Keratinocyte (primary cell): ENCODE measurements around the gene CCN5. TPM values are rescaled to one million over a fixed set of nuclear protein-coding genes. Genes with fewer than 3 reads are reported as not detected.
"Not testable (repeated sequence)": the region's sequence is repeated elsewhere in the genome, so short reads cannot be mapped to it uniquely, and the experiment has no call there.

Experiments
- DNase-seq: peaks from one replicate; pipeline ENCODE4 v3.0.0-alpha.2; 2011; ENCODE audit warnings: low read depth, missing footprints, low spot score
- FAIRE-seq: peaks from 2 replicates; lab custom pipeline; 2011; peaks lifted over from hg19 to GRCh38; lab: Jason Lieb, UNC
- H2AFZ ChIP-seq: 2 replicates; pipeline ENCODE4 v1.6.0; 2012; ENCODE audit warnings: low read length, control low read depth, inconsistent platforms; ENCODE audit not compliant: control insufficient read depth
- H3K27ac ChIP-seq: 2 replicates; pipeline ENCODE4 v1.5.1; 2011; ENCODE audit warnings: low read length; ENCODE audit not compliant: control insufficient read depth, insufficient read depth
- H3K27me3 ChIP-seq: 3 replicates; pipeline ENCODE4 v1.6.0; 2011; ENCODE audit warnings: low read length; ENCODE audit not compliant: control insufficient read depth, insufficient read depth; ENCODE audit errors: extremely low read depth
- H3K36me3 ChIP-seq, 2 experiments: 2 replicates in 1 of 2; 3 replicates in 1 of 2; pipeline ENCODE4 v1.5.1; 2011; ENCODE audit warnings: low read length in 2 of 2, mild to moderate bottlenecking in 1 of 2; ENCODE audit not compliant: control insufficient read depth in 2 of 2, insufficient read depth in 2 of 2; ENCODE audit errors: extremely low read depth in 1 of 2
- H3K4me1 ChIP-seq: 3 replicates; pipeline ENCODE4 v1.5.1; 2011; ENCODE audit warnings: low read length; ENCODE audit not compliant: control insufficient read depth, insufficient read depth; ENCODE audit errors: extremely low read depth
- H3K4me2 ChIP-seq: 3 replicates; pipeline ENCODE4 v1.6.0; 2011; ENCODE audit warnings: low read depth, low read length; ENCODE audit not compliant: control insufficient read depth, insufficient read depth; ENCODE audit errors: extremely low read depth
- H3K4me3 ChIP-seq, 3 experiments: fragments of 200-600 bp in 1 of 3; sonication (generic) in 1 of 3; 2 replicates in 2 of 3; 3 replicates in 1 of 3; pipeline ENCODE4 v1.5.1; 2011 to 2016; ENCODE audit warnings: low read length in 3 of 3, mild to moderate bottlenecking in 3 of 3, control low read depth in 2 of 3, inconsistent platforms in 1 of 3, low read depth in 1 of 3, mixed read lengths in 1 of 3, mixed run types in 1 of 3, moderate library complexity in 1 of 3; ENCODE audit not compliant: control insufficient read depth in 2 of 3, insufficient read depth in 2 of 3; ENCODE audit errors: extremely low read depth in 1 of 3
- H3K79me2 ChIP-seq: 2 replicates; pipeline ENCODE4 v1.6.0; 2012; ENCODE audit warnings: low read length; ENCODE audit not compliant: control insufficient read depth, insufficient read depth
- H3K9ac ChIP-seq: 3 replicates; pipeline ENCODE4 v1.6.0; 2011; ENCODE audit warnings: low read length; ENCODE audit not compliant: control insufficient read depth, insufficient read depth; ENCODE audit errors: extremely low read depth
- H3K9me1 ChIP-seq: 3 replicates; pipeline ENCODE4 v1.6.0; 2011; ENCODE audit warnings: low read length; ENCODE audit not compliant: control insufficient read depth, insufficient read depth; ENCODE audit errors: extremely low read depth
- H3K9me3 ChIP-seq: 2 replicates; pipeline ENCODE4 v1.5.1; 2012; ENCODE audit warnings: low read depth, low read length; ENCODE audit not compliant: control insufficient read depth
- H4K20me1 ChIP-seq: 3 replicates; pipeline ENCODE4 v1.6.0; 2011; ENCODE audit warnings: low read length; ENCODE audit not compliant: control insufficient read depth, insufficient read depth; ENCODE audit errors: extremely low read depth
- EZH2 ChIP-seq: IDR thresholded peaks from one replicate; pipeline ENCODE4 v1.6.1; 2012; ENCODE audit warnings: inconsistent platforms, mild to moderate bottlenecking, low read length, moderate library complexity
- dilution Hi-C: fragments of 300-500 bp; cut with MboI; formaldehyde crosslinking; loops from one replicate; pipeline ENCODE4 v1.7.0; 2020; ENCODE audit warnings: low sequenced_read_pairs; ENCODE audit not compliant: extremely low pct_ligation_motif_present
- polyA plus RNA-seq, 5 experiments: library from polyadenylated mRNA; depleted of rRNA in 3 of 5; stranded (reverse) in 3 of 5; stranded (forward) in 1 of 5; unstranded in 1 of 5; fragments of >200 nt; gene quantifications; 1 replicate in 1 of 5; 2 replicates in 3 of 5; 3 replicates in 1 of 5; pipeline versions ENCODE4 v1.2.1 to v1.2.3, GENCODE V29; 2011 to 2012; ENCODE audit warnings: missing spikeins in 2 of 5, low read depth in 1 of 5, low replicate concordance in 1 of 5
- TF ChIP-seq, protein P1 (sequence below), 3 experiments: IDR thresholded peaks in 1 of 3; conservative IDR thresholded peaks in 1 of 3; optimal IDR thresholded peaks in 1 of 3; 2 replicates in 2 of 3; 3 replicates in 1 of 3; pipeline versions ENCODE3 to v1.5.1; 2011; ENCODE audit warnings: low read length in 3 of 3, mild to moderate bottlenecking in 3 of 3, moderate library complexity in 2 of 3, control low read depth in 1 of 3, inconsistent platforms in 1 of 3; ENCODE audit not compliant: insufficient read depth in 2 of 3; ENCODE audit errors: extremely low read depth in 1 of 3

CCN5 gene
- polyA plus RNA-seq, 1 donor (not counting 4 experiments of a cell fraction or from before 2014, with no cell fraction given), result not detected

DNA sequence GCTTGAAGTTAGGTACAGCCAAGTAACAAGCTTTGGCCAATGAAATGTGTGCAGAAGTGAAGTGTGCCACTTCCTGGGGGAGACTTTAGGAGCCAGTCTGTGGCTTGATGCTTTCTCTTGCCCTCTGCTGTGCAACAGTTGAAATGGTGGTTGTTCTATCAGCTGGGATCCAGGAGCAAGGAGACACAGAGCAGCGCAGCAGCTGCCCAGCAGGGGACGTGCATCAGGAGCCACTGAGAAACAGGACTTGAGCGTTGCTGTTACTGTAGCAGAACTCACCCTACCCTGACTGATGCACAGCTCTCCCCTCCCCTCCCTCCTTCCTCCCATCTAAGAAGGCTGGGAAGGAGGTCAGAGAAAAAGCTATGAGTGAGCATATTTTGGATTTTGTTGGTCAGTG is 18.9 kb upstream of the CCN5 start:
- DNase-seq, result no peak
- Histone ChIP-seq H3K36me3 (no peaks in the 10 kb centered on the region), H4K20me1 (no peaks in the 10 kb centered on the region), H3K4me1 (peaks cover 10% of the 10 kb centered on the region), H3K9me3 (no peaks in the 10 kb centered on the region), H3K27me3 (peaks cover 6% of the 10 kb centered on the region), H3K79me2 (no peaks in the 10 kb centered on the region), H3K4me3 (no peak overlapping the region), H3K9ac (no peak overlapping the region), H3K9me1 (no peaks in the 10 kb centered on the region), H2AFZ (no peak overlapping the region), H3K27ac (no peak overlapping the region), H3K4me2 (no peak overlapping the region)
- dilution Hi-C loops, result no loop called here
- TF ChIP-seq, protein P1, sequence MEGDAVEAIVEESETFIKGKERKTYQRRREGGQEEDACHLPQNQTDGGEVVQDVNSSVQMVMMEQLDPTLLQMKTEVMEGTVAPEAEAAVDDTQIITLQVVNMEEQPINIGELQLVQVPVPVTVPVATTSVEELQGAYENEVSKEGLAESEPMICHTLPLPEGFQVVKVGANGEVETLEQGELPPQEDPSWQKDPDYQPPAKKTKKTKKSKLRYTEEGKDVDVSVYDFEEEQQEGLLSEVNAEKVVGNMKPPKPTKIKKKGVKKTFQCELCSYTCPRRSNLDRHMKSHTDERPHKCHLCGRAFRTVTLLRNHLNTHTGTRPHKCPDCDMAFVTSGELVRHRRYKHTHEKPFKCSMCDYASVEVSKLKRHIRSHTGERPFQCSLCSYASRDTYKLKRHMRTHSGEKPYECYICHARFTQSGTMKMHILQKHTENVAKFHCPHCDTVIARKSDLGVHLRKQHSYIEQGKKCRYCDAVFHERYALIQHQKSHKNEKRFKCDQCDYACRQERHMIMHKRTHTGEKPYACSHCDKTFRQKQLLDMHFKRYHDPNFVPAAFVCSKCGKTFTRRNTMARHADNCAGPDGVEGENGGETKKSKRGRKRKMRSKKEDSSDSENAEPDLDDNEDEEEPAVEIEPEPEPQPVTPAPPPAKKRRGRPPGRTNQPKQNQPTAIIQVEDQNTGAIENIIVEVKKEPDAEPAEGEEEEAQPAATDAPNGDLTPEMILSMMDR (optimal IDR thresholded peaks at IDR 0.05 in 1 of 3, IDR thresholded peaks at IDR 0.05 in 1 of 3, conservative IDR thresholded peaks at IDR 0.05 in 1 of 3; ENCODE audit: extremely low read depth in 1 of 3, insufficient read depth in 2 of 3, low read length in 3 of 3), result peak in 2 of 3 experiments; percentile 11 to 24
- no peak for TF ChIP-seq EZH2
- FAIRE-seq, result no peak

GRCh38 chr20:44697041-44697440 is 18.1 kb upstream of the CCN5 start:
- dilution Hi-C loops, H3K9me3 ChIP-seq, H3K27me3 ChIP-seq, H3K9me1 ChIP-seq, FAIRE-seq, H3K79me2 ChIP-seq, H3K27ac ChIP-seq, H3K4me2 ChIP-seq, H3K9ac ChIP-seq, H3K4me3 ChIP-seq, H2AFZ ChIP-seq, H3K36me3 ChIP-seq, H3K4me1 ChIP-seq, H4K20me1 ChIP-seq, DNase-seq: not testable (repeated sequence)

GRCh38 chr20:44698351-44698750 is 16.8 kb upstream of the CCN5 start:
- Histone ChIP-seq H3K27me3 (no peaks in the 10 kb centered on the region), H2AFZ (no peak overlapping the region), H3K79me2 (no peaks in the 10 kb centered on the region), H3K27ac (no peak overlapping the region), H3K9me1 (no peaks in the 10 kb centered on the region), H3K36me3 (no peaks in the 10 kb centered on the region), H3K4me3 (no peak overlapping the region), H3K9me3 (no peaks in the 10 kb centered on the region), H4K20me1 (no peaks in the 10 kb centered on the region), H3K4me1 (no peaks in the 10 kb centered on the region), H3K9ac (no peak overlapping the region), H3K4me2 (no peak overlapping the region)
- DNase-seq (no peak), FAIRE-seq (no peak)
- dilution Hi-C loops, result no loop called here
- TF ChIP-seq EZH2, result no peak
- TF ChIP-seq, protein P1 (optimal IDR thresholded peaks at IDR 0.05 in 1 of 3, IDR thresholded peaks at IDR 0.05 in 1 of 3, conservative IDR thresholded peaks at IDR 0.05 in 1 of 3; ENCODE audit: extremely low read depth in 1 of 3, insufficient read depth in 2 of 3, low read length in 3 of 3), result no peak
